Inflammatory macrophage treated with lipopolysaccharide for 4 hours (primary cell): ENCODE results near the gene CNTFR.

Experiments
- DNase-seq: peaks from one replicate; pipeline ENCODE4 v3.0.0-alpha.2; 2020

The CNTFR gene

GRCh38 chr9:34588671-34589635 is 571 bp downstream of the CNTFR start:
- DNase-seq: no peak

GRCh38 chr9:34587271-34587670 is 2.3 kb downstream of the CNTFR start:
- no peak for DNase-seq

- no peak for DNase-seq
Observed at GRCh38 chr9:34585946-34586669, 3.4 kb downstream of the CNTFR start.

- DNase-seq: no peak
Observed at GRCh38 chr9:34584970-34585369, 4.6 kb downstream of the CNTFR start.

GRCh38 chr9:34582787-34583186 is 6.7 kb downstream of the CNTFR start:
- DNase-seq: no peak

- DNase-seq: no peak
Observed at GRCh38 chr9:34581318-34581717, 8.2 kb downstream of the CNTFR start.

GRCh38 chr9:34580358-34580757 is 9.2 kb downstream of the CNTFR start:
- DNase-seq: no peak

GRCh38 chr9:34579808-34580163 is 9.7 kb downstream of the CNTFR start:
- DNase-seq: no peak

GRCh38 chr9:34579104-34579807 is 10.3 kb downstream of the CNTFR start:
- no peak for DNase-seq

- no peak for DNase-seq
Observed at GRCh38 chr9:34578241-34579103, 11.1 kb downstream of the CNTFR start.

- no peak for DNase-seq
Observed at GRCh38 chr9:34577400-34578240, 11.9 kb downstream of the CNTFR start.

GRCh38 chr9:34576597-34577399 is 12.7 kb downstream of the CNTFR start:
- no peak for DNase-seq

GRCh38 chr9:34575862-34576596 is 13.5 kb downstream of the CNTFR start:
- DNase-seq: no peak

GRCh38 chr9:34575241-34575640 is 14.3 kb downstream of the CNTFR start:
- DNase-seq: no peak

- no peak for DNase-seq
Observed at GRCh38 chr9:34574571-34574970, 15.0 kb downstream of the CNTFR start.

GRCh38 chr9:34573599-34574325 is 15.8 kb downstream of the CNTFR start:
- DNase-seq: no peak

GRCh38 chr9:34572628-34573027 is 16.9 kb downstream of the CNTFR start:
- DNase-seq: peak; percentile 45

GRCh38 chr9:34572092-34572491 is 17.4 kb downstream of the CNTFR start:
- peak; percentile 38 for DNase-seq

- DNase-seq: no peak
Observed at GRCh38 chr9:34571481-34571810, 18.1 kb downstream of the CNTFR start.
